ENCODE results near the gene MEPCE.
A peak's percentile ranks its signal among the peaks of the same experiment; 100 is the strongest.

MEPCE gene

GRCh38 chr7:100465299-100465698 lies 35.7 kb downstream of the MEPCE start:
- DNase-seq = no peak

- no peak for DNase-seq
Observed at GRCh38 chr7:100465702-100466311, 36.2 kb downstream of the MEPCE start.

GRCh38 chr7:100466653-100467605 lies 37.3 kb downstream of the MEPCE start:
- DNase-seq = no peak

GRCh38 chr7:100467638-100468373 lies 38.2 kb downstream of the MEPCE start:
- DNase-seq = no peak

GRCh38 chr7:100469227-100470044 lies 39.8 kb downstream of the MEPCE start:
- peak; percentile 90 for DNase-seq

GRCh38 chr7:100471021-100471420 lies 41.4 kb downstream of the MEPCE start:
- DNase-seq = no peak

- DNase-seq = no peak
Observed at GRCh38 chr7:100472121-100472851, 42.7 kb downstream of the MEPCE start.

GRCh38 chr7:100472854-100473499 lies 43.3 kb downstream of the MEPCE start:
- no peak for DNase-seq

GRCh38 chr7:100475549-100475948 lies 45.9 kb downstream of the MEPCE start:
- DNase-seq = peak; percentile 40

GRCh38 chr7:100476101-100476780 lies 46.6 kb downstream of the MEPCE start:
- DNase-seq = no peak

- DNase-seq = peak; percentile 46
Observed at GRCh38 chr7:100476903-100477870, 47.6 kb downstream of the MEPCE start.

GRCh38 chr7:100477871-100478267 lies 48.2 kb downstream of the MEPCE start:
- no peak for DNase-seq

GRCh38 chr7:100478958-100479660 lies 49.5 kb downstream of the MEPCE start, which contains the start of gene TSC22D4:
TSS of gene TSC22D4 (minus strand) at chr7:100479214. CDS start at chr7:100478038, 1,176 bp downstream.
- peak; percentile 88 for DNase-seq

GRCh38 chr7:100481466-100481865 lies 51.8 kb downstream of the MEPCE start:
- DNase-seq = no peak

- no peak for DNase-seq
Observed at GRCh38 chr7:100482728-100483089, 53.1 kb downstream of the MEPCE start.

GRCh38 chr7:100483090-100483721 lies 53.6 kb downstream of the MEPCE start:
- peak; percentile 86 for DNase-seq

Measured in activated CD8-positive, alpha-beta memory T cell treated with anti-CD3 and anti-CD28 coated beads, Interleukin-2, amount 50 U/mL, for 4 hours (primary cell).